Caco-2 (cell line): ENCODE measurements around the gene MAOA. TPM values are rescaled to one million over a fixed set of nuclear protein-coding genes. Genes with fewer than 3 reads are reported as not detected.

Experiments used
- BruUV-seq: library from RNA; stranded (reverse); fragments of 400-500 nt; replicated peaks from 2 replicates; lab custom pipeline; 2021; lab: Mats Ljungman, UMichigan
- CTCF ChIA-PET: fragments of 300-600 bp; sonication (Branson Sonifier 250); formaldehyde crosslinking; loops from one replicate; lab custom pipeline; 2022; ENCODE audit warnings: antibody characterized with exemption; lab: Charles Lee
- POLR2A ChIA-PET: fragments of 300-600 bp; sonication (Branson Sonifier 250); formaldehyde crosslinking; loops from one replicate; lab custom pipeline; 2022; ENCODE audit warnings: antibody characterized with exemption; lab: Charles Lee
- DNase-seq, 2 experiments: peaks; one replicate each; pipeline versions ENCODE4 v3.0.0 to v3.0.0-alpha.2; 2020 to 2022
- H3K27me3 ChIP-seq: replicated peaks from 2 replicates; pipeline ENCODE4 v1.6.0; 2011; ENCODE audit warnings: low read length; ENCODE audit not compliant: control insufficient read depth, insufficient read depth
- H3K36me3 ChIP-seq: 2 replicates; pipeline ENCODE4 v1.5.1; 2011; ENCODE audit warnings: low read length; ENCODE audit not compliant: control insufficient read depth, insufficient read depth
- H3K4me1 ChIP-seq: fragments of 250-450 bp; sonication (Bioruptor Pico); 2 replicates; pipeline ENCODE4 v1.5.1; 2020; ENCODE audit warnings: mild to moderate bottlenecking
- H3K4me3 ChIP-seq: 2 replicates; pipeline ENCODE4 v1.5.1; 2011; ENCODE audit warnings: low read depth, mild to moderate bottlenecking, control low read depth, low read length
- H3K9me3 ChIP-seq: fragments of 250-450 bp; sonication (Bioruptor Pico); 2 replicates; pipeline ENCODE4 v1.5.1; 2020; ENCODE audit warnings: mild to moderate bottlenecking, moderate library complexity
- H3K27ac Mint-ChIP-seq: one replicate; pipeline ENCODE4 v1.8.0; 2022; ENCODE audit warnings: mixed read lengths; ENCODE audit not compliant: unreplicated experiment
- H3K27me3 Mint-ChIP-seq: one replicate; pipeline ENCODE4 v1.8.0; 2022; ENCODE audit warnings: mixed read lengths; ENCODE audit not compliant: insufficient read depth, unreplicated experiment
- H3K36me3 Mint-ChIP-seq: one replicate; pipeline ENCODE4 v1.8.0; 2022; ENCODE audit warnings: mild to moderate bottlenecking, mixed read lengths; ENCODE audit not compliant: insufficient read depth, unreplicated experiment
- H3K4me1 Mint-ChIP-seq: one replicate; pipeline ENCODE4 v1.8.0; 2022; ENCODE audit warnings: low read depth, mixed read lengths; ENCODE audit not compliant: unreplicated experiment
- H3K4me3 Mint-ChIP-seq: one replicate; pipeline ENCODE4 v1.8.0; 2022; ENCODE audit warnings: mild to moderate bottlenecking, moderate library complexity, mixed read lengths; ENCODE audit not compliant: unreplicated experiment
- H3K9me3 Mint-ChIP-seq: one replicate; pipeline ENCODE4 v1.8.0; 2022; ENCODE audit warnings: mixed read lengths; ENCODE audit not compliant: unreplicated experiment
- CTCF ChIP-seq, 2 experiments: fragments of 200-600 bp in 1 of 2; IDR thresholded peaks; 1 replicate in 1 of 2; 2 replicates in 1 of 2; pipeline versions ENCODE4 v1.5.1 to v1.8.0; 2011 to 2022; ENCODE audit warnings: antibody characterized with exemption in 1 of 2, control low read depth in 1 of 2, inconsistent platforms in 1 of 2, low read depth in 1 of 2, low read length in 1 of 2, mild to moderate bottlenecking in 1 of 2, moderate library complexity in 1 of 2; ENCODE audit not compliant: insufficient read depth in 1 of 2, severe bottlenecking in 1 of 2, unreplicated experiment in 1 of 2
- intact Hi-C: fragments of 100-400 bp; cut with micrococcal nuclease; formaldehyde crosslinking; loops from one replicate; pipeline ENCODE4 v1.10.0; 2022; ENCODE audit not compliant: unreplicated experiment
- total RNA-seq: library from RNA; stranded (reverse); gene quantifications from 2 replicates; pipeline ENCODE4 v1.2.3, GENCODE V29; 2022

The MAOA gene
- total RNA-seq, 1 experiment from 2014 or later = 0.25 TPM

- no TSS peak for BruUV-seq
- ChIA-PET POLR2A (no interaction called here), CTCF (no interaction called here)
- no peak for DNase-seq
- intact Hi-C loops = no loop called here
- Histone ChIP-seq H3K36me3 (no peaks in the 10 kb centered on the region), H3K4me1 (peaks cover 3% of the 10 kb centered on the region; the same call in 1 of the 2 replicates), H3K27me3 (no peaks in the 10 kb centered on the region), H3K9me3 (no peaks in the 10 kb centered on the region), H3K4me3 (no peak overlapping the region)
- Mint-ChIP-seq H3K27me3 (no peaks in the 10 kb centered on the region), H3K27ac (no peak overlapping the region), H3K9me3 (no peaks in the 10 kb centered on the region), H3K36me3 (no peaks in the 10 kb centered on the region), H3K4me1 (no peaks in the 10 kb centered on the region), H3K4me3 (no peak overlapping the region)
- TF ChIP-seq CTCF (IDR thresholded peaks at IDR 0.05; ENCODE audit: insufficient read depth in 1 of 2, low read depth in 1 of 2, low read length in 1 of 2, severe bottlenecking in 1 of 2, unreplicated experiment in 1 of 2) = no peak
Observed at GRCh38 chrX:43682726-43683125, 26.6 kb downstream of the MAOA start.

GRCh38 chrX:43685221-43685620 is 29.1 kb downstream of the MAOA start:
- Histone ChIP-seq H3K9me3 (no peaks in the 10 kb centered on the region), H3K27me3 (no peaks in the 10 kb centered on the region), H3K36me3 (no peaks in the 10 kb centered on the region), H3K4me3 (no peak overlapping the region), H3K4me1 (no peaks in the 10 kb centered on the region)
- Mint-ChIP-seq H3K27ac (no peak overlapping the region), H3K9me3 (no peaks in the 10 kb centered on the region), H3K4me3 (no peak overlapping the region), H3K36me3 (no peaks in the 10 kb centered on the region), H3K4me1 (no peaks in the 10 kb centered on the region), H3K27me3 (no peaks in the 10 kb centered on the region)
- TF ChIP-seq CTCF (IDR thresholded peaks at IDR 0.05; ENCODE audit: insufficient read depth in 1 of 2, low read depth in 1 of 2, low read length in 1 of 2, severe bottlenecking in 1 of 2, unreplicated experiment in 1 of 2) = no peak
- DNase-seq = no peak
- no TSS peak for BruUV-seq
- ChIA-PET CTCF (no interaction called here), POLR2A (no interaction called here)
- intact Hi-C loops = no loop called here

GRCh38 chrX:43688586-43688985 is 32.5 kb downstream of the MAOA start:
- H3K27me3 Mint-ChIP-seq = no peaks in the 10 kb centered on the region
- TF ChIP-seq CTCF (IDR thresholded peaks at IDR 0.05; ENCODE audit: insufficient read depth in 1 of 2, low read depth in 1 of 2, low read length in 1 of 2, severe bottlenecking in 1 of 2, unreplicated experiment in 1 of 2) = no peak
- no peaks in the 10 kb centered on the region for H3K4me1 Mint-ChIP-seq
- H3K27ac Mint-ChIP-seq = no peak overlapping the region
- no TSS peak for BruUV-seq
- no peaks in the 10 kb centered on the region for H3K9me3 Mint-ChIP-seq
- ChIA-PET CTCF (interaction anchor here (0.7 kb wide), 1 partner anchor 14 kb away, joined by 3 read pairs; no protein-coding TSS in a partner anchor), POLR2A (no interaction called here)
- DNase-seq = no peak
- intact Hi-C loops = no loop called here
- peaks cover 8% of the 10 kb centered on the region for H3K4me1 ChIP-seq
- no peaks in the 10 kb centered on the region for H3K36me3 Mint-ChIP-seq
- H3K9me3 ChIP-seq = no peaks in the 10 kb centered on the region
- H3K4me3 ChIP-seq = no peak overlapping the region
- H3K4me3 Mint-ChIP-seq = no peak overlapping the region
- no peaks in the 10 kb centered on the region for H3K27me3 ChIP-seq
- H3K36me3 ChIP-seq = no peaks in the 10 kb centered on the region
